ENCODE data around the gene SBF1. TPM values are rescaled to one million over a fixed set of nuclear protein-coding genes. Genes with fewer than 3 reads are reported as not detected.

The SBF1 gene
- total RNA-seq, 8 experiments from 2014 or later, result 37.5 to 94.4 (median 60.3) TPM

- Histone ChIP-seq H3K4me3 (no peak overlapping the region), H3K27ac (no peak overlapping the region), H3K4me1 (replicated peaks in 1 of 2) (peaks cover 13% of the 10 kb centered on the region in 2 donors)
- 50 to 100% methylated on average over 1 to 2 of the region's 44 CpGs; no CpG with 5 or more reads in 8 of the 10 experiments for WGBS, 10 experiments
- in situ Hi-C loops (cut with MboI; ENCODE audit: low pct_unique_long_range_greater_than_20kb in 2 of 9, low sequenced_read_pairs in 9 of 9, unreplicated experiment in 9 of 9), result no loop called here
- no peak for ATAC-seq (replicated peaks in 6 of 8)
These were observed 29.8 kb upstream of the SBF1 start for GRCh38 chr22:50504369-50505211.

GRCh38 chr22:50503475-50504145, 28.8 kb upstream of the SBF1 start:
- WGBS, 10 experiments, result 100% methylated on average over 2 of the region's 26 CpGs; no CpG with 5 or more reads in 9 of the 10 experiments
- Histone ChIP-seq H3K4me3 (no peak overlapping the region), H3K27ac (no peak overlapping the region), H3K4me1 (replicated peaks in 1 of 2) (peaks cover 6 to 8% of the 10 kb centered on the region in 2 donors)
- no peak for ATAC-seq (replicated peaks in 6 of 8)
- in situ Hi-C loops (cut with MboI; ENCODE audit: low pct_unique_long_range_greater_than_20kb in 2 of 9, low sequenced_read_pairs in 9 of 9, unreplicated experiment in 9 of 9), result no loop called here

GRCh38 chr22:50502628-50503474, 28.0 kb upstream of the SBF1 start:
- 95 to 100% methylated on average over 2 to 4 of the region's 24 CpGs; no CpG with 5 or more reads in 8 of the 10 experiments for WGBS, 10 experiments

GRCh38 chr22:50502096-50502495, 27.3 kb upstream of the SBF1 start:
- in situ Hi-C loops (cut with MboI; ENCODE audit: low pct_unique_long_range_greater_than_20kb in 2 of 9, low sequenced_read_pairs in 9 of 9, unreplicated experiment in 9 of 9), result no loop called here

More at GRCh38 chr22:50502628-50503474, 28.0 kb upstream of the SBF1 start:
- in situ Hi-C loops (cut with MboI; ENCODE audit: low pct_unique_long_range_greater_than_20kb in 2 of 9, low sequenced_read_pairs in 9 of 9, unreplicated experiment in 9 of 9), result no loop called here
- H3K4me3 ChIP-seq, result no peak overlapping the region
- no peak overlapping the region for H3K27ac ChIP-seq
- peaks cover 6 to 8% of the 10 kb centered on the region in 2 donors for H3K4me1 ChIP-seq (replicated peaks in 1 of 2)
- ATAC-seq (replicated peaks in 6 of 8), result no peak

GRCh38 chr22:50500452-50500851, 25.6 kb upstream of the SBF1 start:
- WGBS, 10 experiments, result 84 to 100% (median 97%) methylated on average over 1 to 10 of the region's 12 CpGs; no CpG with 5 or more reads in 6 of the 10 experiments
- Histone ChIP-seq H3K4me3 (no peak overlapping the region), H3K4me1 (replicated peaks in 1 of 2) (peaks cover 0 to 2% of the 10 kb centered on the region in 2 donors), H3K27ac (no peak overlapping the region)
- no peak for ATAC-seq (replicated peaks in 6 of 8)
- in situ Hi-C loops (cut with MboI; ENCODE audit: low pct_unique_long_range_greater_than_20kb in 2 of 9, low sequenced_read_pairs in 9 of 9, unreplicated experiment in 9 of 9), result no loop called here

More at GRCh38 chr22:50502096-50502495, 27.3 kb upstream of the SBF1 start:
- no peak for ATAC-seq (replicated peaks in 6 of 8)
- WGBS, 10 experiments, result 90 to 100% (median 93%) methylated on average over 1 to 3 of the region's 6 CpGs; no CpG with 5 or more reads in 6 of the 10 experiments
- Histone ChIP-seq H3K4me3 (no peak overlapping the region), H3K27ac (no peak overlapping the region), H3K4me1 (replicated peaks in 1 of 2) (peaks cover 6 to 8% of the 10 kb centered on the region in 2 donors)

- 0 to 35% (median 10%) methylated on average over 2 to 7 of the region's 13 CpGs; no CpG with 5 or more reads in 3 of the 10 experiments for WGBS, 10 experiments
- peak; percentile 76 to 95 (median 88) for ATAC-seq (replicated peaks in 6 of 8)
These were observed 23.6 kb upstream of the SBF1 start for GRCh38 chr22:50498322-50498890.

GRCh38 chr22:50497093-50497492, 22.3 kb upstream of the SBF1 start:
- in situ Hi-C loops (cut with MboI; ENCODE audit: low pct_unique_long_range_greater_than_20kb in 2 of 9, low sequenced_read_pairs in 9 of 9, unreplicated experiment in 9 of 9), result no loop called here
- 35 to 100% (median 86%) methylated on average over 1 to 6 of the region's 6 CpGs; no CpG with 5 or more reads in 1 of the 10 experiments for WGBS, 10 experiments
- no peak for ATAC-seq (replicated peaks in 6 of 8)
- Histone ChIP-seq H3K4me1 (replicated peaks in 1 of 2) (peaks cover 0 to 2% of the 10 kb centered on the region in 2 donors), H3K27ac (no peak overlapping the region), H3K4me3 (no peak overlapping the region)

More at GRCh38 chr22:50498322-50498890, 23.6 kb upstream of the SBF1 start:
- no peak overlapping the region for H3K4me3 ChIP-seq
- in situ Hi-C loops (cut with MboI; ENCODE audit: low pct_unique_long_range_greater_than_20kb in 2 of 9, low sequenced_read_pairs in 9 of 9, unreplicated experiment in 9 of 9), result no loop called here
- no peak overlapping the region for H3K27ac ChIP-seq
- peaks cover 0 to 2% of the 10 kb centered on the region in 2 donors for H3K4me1 ChIP-seq (replicated peaks in 1 of 2)

- H3K4me1 ChIP-seq (replicated peaks in 1 of 2), result no peaks in the 10 kb centered on the region
- no peak overlapping the region for H3K4me3 ChIP-seq
- no peak for ATAC-seq (replicated peaks in 6 of 8)
- H3K27ac ChIP-seq, result no peak overlapping the region
- in situ Hi-C loops (cut with MboI; ENCODE audit: low pct_unique_long_range_greater_than_20kb in 2 of 9, low sequenced_read_pairs in 9 of 9, unreplicated experiment in 9 of 9), result no loop called here
- 74 to 86% (median 78%) methylated on average over 2 to 15 of the region's 27 CpGs; no CpG with 5 or more reads in 3 of the 10 experiments for WGBS, 10 experiments
These were observed 15.9 kb upstream of the SBF1 start for GRCh38 chr22:50490531-50491308.

- no peak for ATAC-seq (replicated peaks in 6 of 8)
- no peak overlapping the region for H3K27ac ChIP-seq
- in situ Hi-C loops (cut with MboI; ENCODE audit: low pct_unique_long_range_greater_than_20kb in 2 of 9, low sequenced_read_pairs in 9 of 9, unreplicated experiment in 9 of 9), result no loop called here
- H3K4me1 ChIP-seq (replicated peaks in 1 of 2), result no peaks in the 10 kb centered on the region
- H3K4me3 ChIP-seq, result no peak overlapping the region
- 0 to 85% (median 81%) methylated on average over 1 to 7 of the region's 31 CpGs; no CpG with 5 or more reads in 7 of the 10 experiments for WGBS, 10 experiments
These were observed 14.8 kb upstream of the SBF1 start for GRCh38 chr22:50489363-50490243.

GRCh38 chr22:50488886-50489285, 14.1 kb upstream of the SBF1 start:
- WGBS, 10 experiments, result no CpG with 5 or more reads among the region's 19 CpGs
- Histone ChIP-seq H3K4me3 (no peak overlapping the region), H3K27ac (no peak overlapping the region), H3K4me1 (replicated peaks in 1 of 2) (no peaks in the 10 kb centered on the region)
- in situ Hi-C loops (cut with MboI; ENCODE audit: low pct_unique_long_range_greater_than_20kb in 2 of 9, low sequenced_read_pairs in 9 of 9, unreplicated experiment in 9 of 9), result no loop called here
- ATAC-seq (replicated peaks in 6 of 8), result no peak

- in situ Hi-C loops (cut with MboI; ENCODE audit: low pct_unique_long_range_greater_than_20kb in 2 of 9, low sequenced_read_pairs in 9 of 9, unreplicated experiment in 9 of 9), result no loop called here
- WGBS, 10 experiments, result no CpG with 5 or more reads among the region's 18 CpGs
- Histone ChIP-seq H3K4me1 (replicated peaks in 1 of 2) (no peaks in the 10 kb centered on the region), H3K4me3 (no peak overlapping the region), H3K27ac (no peak overlapping the region)
- peak in 2 of 8 experiments; percentile 10 to 13 for ATAC-seq (replicated peaks in 6 of 8)
These were observed 13.3 kb upstream of the SBF1 start for GRCh38 chr22:50488006-50488677.
